Transverse colon (tissue), 4 donors: ENCODE data around the gene RNF17.

ENCODE experiments used
- CTCF ChIP-seq, 5 experiments: fragments of 200-600 bp in 3 of 5; fragments of 450-650 bp in 2 of 5; sonication (generic) in 3 of 5; IDR thresholded peaks; 1 replicate in 2 of 5; 2 replicates in 3 of 5; pipeline ENCODE4 v1.5.1; 2016 to 2017; ENCODE audit warnings: antibody characterized with exemption in 5 of 5, inconsistent platforms in 3 of 5, mild to moderate bottlenecking in 2 of 5, moderate library complexity in 1 of 5
- EP300 ChIP-seq: sonication (generic); formaldehyde crosslinking; IDR thresholded peaks from one replicate; pipeline ENCODE4 v1.6.1; 2017; ENCODE audit warnings: antibody characterized with exemption, low read depth
- POLR2A ChIP-seq: fragments of 450-650 bp; IDR thresholded peaks from one replicate; pipeline ENCODE4 v1.6.1; 2016; ENCODE audit warnings: antibody characterized with exemption, mild to moderate bottlenecking, moderate library complexity
- POLR2AphosphoS5 ChIP-seq, 3 donors: sonication (generic); formaldehyde crosslinking; IDR thresholded peaks; one replicate each; pipeline ENCODE4 v1.6.1; 2016; ENCODE audit warnings: antibody characterized with exemption in 3 of 3

GRCh38 chr13:24893863-24894262, 129.9 kb downstream of the RNF17 start:
- TF ChIP-seq POLR2A = no peak
- TF ChIP-seq CTCF (IDR thresholded peaks at IDR 0.05) = no peak
- no peak for TF ChIP-seq POLR2AphosphoS5 (IDR thresholded peaks at IDR 0.05)
- no peak for TF ChIP-seq EP300
